Smooth muscle cell (in vitro differentiated cells): ENCODE measurements around the gene WNT9B. TPM values are rescaled to one million over a fixed set of nuclear protein-coding genes. Genes with fewer than 3 reads are reported as not detected.

Experiments
- DNase-seq: peaks from one replicate; lab custom pipeline; 2025; ENCODE audit not compliant: unreplicated experiment; lab: John Stamatoyannopoulos, UW
- H2AFZ ChIP-seq: fragments of 200-600 bp; sonication (generic); 2 replicates; pipeline ENCODE4 v1.6.0; 2016; ENCODE audit warnings: antibody characterized with exemption, low read depth, mild to moderate bottlenecking
- H3F3A ChIP-seq: fragments of 200-600 bp; sonication (generic); 2 replicates; pipeline ENCODE4 v1.6.0; 2017; ENCODE audit warnings: antibody characterized with exemption, low read depth
- H3K27ac ChIP-seq: fragments of 200-600 bp; sonication (generic); 2 replicates; pipeline ENCODE4 v1.5.1; 2016; ENCODE audit warnings: low read depth, mild to moderate bottlenecking
- H3K27me3 ChIP-seq: fragments of 200-600 bp; sonication (generic); 2 replicates; pipeline ENCODE4 v1.6.1; 2016; ENCODE audit warnings: low read depth, mild to moderate bottlenecking
- H3K36me3 ChIP-seq: fragments of 200-600 bp; sonication (generic); 2 replicates; pipeline ENCODE4 v1.5.1; 2016; ENCODE audit warnings: low read depth
- H3K4me1 ChIP-seq: fragments of 200-600 bp; sonication (generic); 2 replicates; pipeline ENCODE4 v1.5.1; 2016; ENCODE audit warnings: low read depth
- H3K4me2 ChIP-seq: fragments of 200-600 bp; sonication (generic); 2 replicates; pipeline ENCODE4 v1.6.0; 2016; ENCODE audit warnings: mild to moderate bottlenecking
- H3K4me3 ChIP-seq: fragments of 200-600 bp; sonication (generic); 2 replicates; pipeline ENCODE4 v1.5.1; 2016; ENCODE audit warnings: mild to moderate bottlenecking
- H3K79me2 ChIP-seq: fragments of 200-600 bp; sonication (generic); 2 replicates; pipeline ENCODE4 v1.6.0; 2016; ENCODE audit warnings: low read depth, mild to moderate bottlenecking
- H3K9ac ChIP-seq: fragments of 200-600 bp; sonication (generic); 2 replicates; pipeline ENCODE4 v1.6.0; 2016; ENCODE audit warnings: low read depth
- H3K9me3 ChIP-seq: fragments of 200-600 bp; sonication (generic); replicated peaks from 2 replicates; pipeline ENCODE4 v1.5.1; 2016; ENCODE audit warnings: low read depth
- H4K20me1 ChIP-seq: fragments of 200-600 bp; sonication (generic); 2 replicates; pipeline ENCODE4 v1.6.0; 2016; ENCODE audit warnings: low read depth
- CTCF ChIP-seq: fragments of 200-600 bp; sonication (generic); IDR thresholded peaks from 2 replicates; pipeline ENCODE4 v1.5.1; 2017; ENCODE audit warnings: borderline replicate concordance, mild to moderate bottlenecking, antibody characterized with exemption; ENCODE audit not compliant: insufficient read depth, poor library complexity, severe bottlenecking
- WGBS: methylation state at CpG from one replicate; pipeline ENCODE4 v1.1.7; 2016; ENCODE audit warnings: low lambda C conversion rate; 5-methylcytosine and 5-hydroxymethylcytosine counted together
- polyA plus RNA-seq: library from polyadenylated mRNA; unstranded; fragments of >200 nt; fragmentation: Nextera tagmentation; extraction: Ambion mirVana; gene quantifications from 2 replicates; pipeline ENCODE4 v1.2.1, GENCODE V29; 2016
- total RNA-seq: library from RNA; depleted of rRNA; stranded (reverse); fragments of >200 nt; gene quantifications from 2 replicates; pipeline ENCODE4 v1.2.3, GENCODE V29; 2014

WNT9B gene
- total and polyA plus RNA-seq, 2 experiments from 2014 or later = not detected

GRCh38 chr17:46887717-46888116 is 36.3 kb downstream of the WNT9B start:
- Histone ChIP-seq H3K9me3 (no peaks in the 10 kb centered on the region), H3K27me3 (peaks cover 4% of the 10 kb centered on the region), H3F3A (no peaks in the 10 kb centered on the region), H3K9ac (no peak overlapping the region), H2AFZ (no peak overlapping the region), H3K36me3 (no peaks in the 10 kb centered on the region), H3K4me2 (no peak overlapping the region), H3K4me3 (no peak overlapping the region), H3K27ac (no peak overlapping the region), H4K20me1 (no peaks in the 10 kb centered on the region), H3K4me1 (peaks cover 3% of the 10 kb centered on the region), H3K79me2 (no peaks in the 10 kb centered on the region)
- DNase-seq = no peak
- no peak for TF ChIP-seq CTCF
- 85% methylated on average over 3 of the region's 3 CpGs for WGBS

GRCh38 chr17:46888727-46889126 is 37.3 kb downstream of the WNT9B start:
- peaks cover 4% of the 10 kb centered on the region for H3K27me3 ChIP-seq

GRCh38 chr17:46889519-46889918 is 38.1 kb downstream of the WNT9B start:
- no peak overlapping the region for H3K9ac ChIP-seq
- peaks cover 3% of the 10 kb centered on the region for H3K4me1 ChIP-seq
- H3K27me3 ChIP-seq = peaks cover 4% of the 10 kb centered on the region
- H3K27ac ChIP-seq = no peak overlapping the region
- no peaks in the 10 kb centered on the region for H3K9me3 ChIP-seq
- no peaks in the 10 kb centered on the region for H3K79me2 ChIP-seq
- H3K4me3 ChIP-seq = no peak overlapping the region
- DNase-seq = no peak
- WGBS = 93% methylated on average over 4 of the region's 4 CpGs
- H3K36me3 ChIP-seq = no peaks in the 10 kb centered on the region
- no peak overlapping the region for H3K4me2 ChIP-seq
- TF ChIP-seq CTCF = no peak
- H3F3A ChIP-seq = no peaks in the 10 kb centered on the region
- H2AFZ ChIP-seq = no peak overlapping the region
- H4K20me1 ChIP-seq = no peaks in the 10 kb centered on the region

More at GRCh38 chr17:46888727-46889126, 37.3 kb downstream of the WNT9B start:
- TF ChIP-seq CTCF = no peak
- 89% methylated on average over 1 of the region's 1 CpG for WGBS
- no peaks in the 10 kb centered on the region for H3K9me3 ChIP-seq
- no peaks in the 10 kb centered on the region for H3F3A ChIP-seq
- H3K36me3 ChIP-seq = no peaks in the 10 kb centered on the region
- H4K20me1 ChIP-seq = no peaks in the 10 kb centered on the region
- no peak overlapping the region for H2AFZ ChIP-seq
- no peak overlapping the region for H3K27ac ChIP-seq
- no peak for DNase-seq
- no peak overlapping the region for H3K4me2 ChIP-seq
- peaks cover 3% of the 10 kb centered on the region for H3K4me1 ChIP-seq
- H3K4me3 ChIP-seq = no peak overlapping the region
- no peaks in the 10 kb centered on the region for H3K79me2 ChIP-seq
- H3K9ac ChIP-seq = no peak overlapping the region

- H4K20me1 ChIP-seq = no peaks in the 10 kb centered on the region
- no peak overlapping the region for H3K4me2 ChIP-seq
- no peak overlapping the region for H3K4me3 ChIP-seq
- no peak overlapping the region for H3K27ac ChIP-seq
- H3K4me1 ChIP-seq = peaks cover 3% of the 10 kb centered on the region
- H2AFZ ChIP-seq = no peak overlapping the region
- no peak overlapping the region for H3K9ac ChIP-seq
- DNase-seq = no peak
- H3F3A ChIP-seq = no peaks in the 10 kb centered on the region
- H3K9me3 ChIP-seq = no peaks in the 10 kb centered on the region
- peaks cover 4% of the 10 kb centered on the region for H3K27me3 ChIP-seq
- 53% methylated on average over 13 of the region's 13 CpGs for WGBS
- H3K79me2 ChIP-seq = no peaks in the 10 kb centered on the region
- H3K36me3 ChIP-seq = no peaks in the 10 kb centered on the region
- TF ChIP-seq CTCF = no peak
These were observed 38.7 kb downstream of the WNT9B start for GRCh38 chr17:46889992-46890564.
